OCI-LY3 (cell line): ENCODE data around the gene PPP6R1.

Experiments
- CTCF ChIP-seq: fragments of 200-600, 300-600 bp; sonication (generic); IDR thresholded peaks from 2 replicates; pipeline ENCODE4 v1.5.1; 2014; ENCODE audit warnings: antibody characterized with exemption, low read length, low read depth
- EZH2phosphoT487 ChIP-seq: fragments of 200-600 bp; shearing (Covaris generic); IDR thresholded peaks from 2 replicates; pipeline ENCODE4 v1.6.1; 2018; ENCODE audit warnings: antibody characterized with exemption, mixed run types, low read depth

GRCh38 chr19:55238030-55238429 lies 20.8 kb downstream of the PPP6R1 start:
- TF ChIP-seq CTCF (no peak), EZH2phosphoT487 (no peak)
